Neural cell (in vitro differentiated cells): Measurements from ENCODE around the gene DLG5. TPM values are rescaled to one million over a fixed set of nuclear protein-coding genes. Genes with fewer than 3 reads are reported as not detected.

ENCODE experiments used
- H2AFZ ChIP-seq: fragments of 200-600, 300-800 bp; sonication (generic), shearing (Covaris generic); 2 replicates; pipeline ENCODE4 v1.6.0; 2014; ENCODE audit warnings: low read depth, mild to moderate bottlenecking, antibody characterized with exemption, low read length, moderate library complexity
- H3F3A ChIP-seq: fragments of 200-600 bp; shearing (Covaris generic); 2 replicates; pipeline ENCODE4 v1.6.1; 2016; ENCODE audit warnings: mild to moderate bottlenecking, moderate library complexity, mixed read lengths, antibody characterized with exemption, low read length; ENCODE audit not compliant: insufficient read depth, poor library complexity, severe bottlenecking
- H3K27ac ChIP-seq: fragments of 200-600, 300-800 bp; sonication (generic), shearing (Covaris generic); 2 replicates; pipeline ENCODE4 v1.5.1; 2014; ENCODE audit warnings: mild to moderate bottlenecking, low read length, moderate library complexity
- H3K27me3 ChIP-seq: fragments of 300-800, 200-600 bp; sonication (generic), shearing (Covaris generic); 2 replicates; pipeline ENCODE4 v1.6.0; 2014; ENCODE audit warnings: mild to moderate bottlenecking, low read depth, low read length, moderate library complexity; ENCODE audit not compliant: insufficient read depth
- H3K36me3 ChIP-seq: fragments of 300-800, 200-600 bp; sonication (generic), shearing (Covaris generic); 2 replicates; pipeline ENCODE4 v1.5.1; 2014; ENCODE audit warnings: mild to moderate bottlenecking, antibody characterized with exemption, low read length, moderate library complexity; ENCODE audit not compliant: insufficient read depth
- H3K4me2 ChIP-seq: fragments of 300-800, 200-600 bp; sonication (generic), shearing (Covaris generic); 2 replicates; pipeline ENCODE4 v1.6.0; 2014; ENCODE audit warnings: mild to moderate bottlenecking, low read length
- H3K4me3 ChIP-seq: fragments of 300-800, 200-600 bp; sonication (generic), shearing (Covaris generic); 2 replicates; pipeline ENCODE4 v1.5.1; 2014; ENCODE audit warnings: mild to moderate bottlenecking, low read length, moderate library complexity
- H3K79me2 ChIP-seq: fragments of 200-600 bp; shearing (Covaris generic); replicated peaks from 2 replicates; pipeline ENCODE4 v1.6.0; 2014; ENCODE audit warnings: mild to moderate bottlenecking, low read length, moderate library complexity; ENCODE audit not compliant: insufficient read depth
- H3K9ac ChIP-seq: fragments of 300-800, 200-600 bp; sonication (generic), shearing (Covaris generic); 2 replicates; pipeline ENCODE4 v1.6.1; 2016; ENCODE audit warnings: mild to moderate bottlenecking, low read length, mixed read lengths
- H3K9me2 ChIP-seq: fragments of 200-600 bp; shearing (Covaris generic); 2 replicates; pipeline ENCODE4 v1.6.1; 2016; ENCODE audit warnings: mild to moderate bottlenecking, low read length, mixed read lengths; ENCODE audit not compliant: insufficient read depth
- H3K9me3 ChIP-seq: fragments of 200-600, 300-800 bp; sonication (generic), shearing (Covaris generic); 2 replicates; pipeline ENCODE4 v1.6.1; 2016; ENCODE audit warnings: mild to moderate bottlenecking, mixed run types, low read length, moderate library complexity, mixed read lengths
- H4K20me1 ChIP-seq: fragments of 200-600 bp; shearing (Covaris generic); 2 replicates; pipeline ENCODE4 v1.6.1; 2016; ENCODE audit warnings: mild to moderate bottlenecking, mixed run types; ENCODE audit not compliant: insufficient read depth
- EP300 ChIP-seq: fragments of 450-650 bp; conservative IDR thresholded peaks from 2 replicates; pipeline ENCODE4 v1.6.1; 2014; ENCODE audit warnings: antibody characterized with exemption, mild to moderate bottlenecking, moderate library complexity; ENCODE audit not compliant: poor library complexity, severe bottlenecking
- EZH2 ChIP-seq: fragments of 200-600, 300-800 bp; shearing (Covaris generic), sonication (generic); IDR thresholded peaks from 2 replicates; pipeline ENCODE4 v1.6.1; 2014; ENCODE audit warnings: antibody characterized with exemption, low read length, borderline replicate concordance, mild to moderate bottlenecking; ENCODE audit not compliant: insufficient read depth, poor library complexity, severe bottlenecking
- MXI1 ChIP-seq: fragments of 450-650 bp; conservative IDR thresholded peaks from 2 replicates; pipeline ENCODE4 v1.6.1; 2014; ENCODE audit warnings: antibody characterized with exemption, mild to moderate bottlenecking; ENCODE audit not compliant: poor library complexity, severe bottlenecking
- POLR2AphosphoS5 ChIP-seq: IDR thresholded peaks from 2 replicates; pipeline ENCODE4 v1.6.1; 2012
- RAD21 ChIP-seq: fragments of 450-650 bp; conservative IDR thresholded peaks from 2 replicates; pipeline ENCODE4 v1.6.1; 2014; ENCODE audit warnings: antibody characterized with exemption, mild to moderate bottlenecking, moderate library complexity
- SMC3 ChIP-seq: fragments of 450-650 bp; conservative IDR thresholded peaks from 2 replicates; pipeline ENCODE4 v1.6.1; 2014; ENCODE audit warnings: antibody characterized with exemption, mild to moderate bottlenecking, moderate library complexity; ENCODE audit not compliant: poor library complexity
- TAF1 ChIP-seq: IDR thresholded peaks from 2 replicates; pipeline ENCODE4 v1.6.1; 2012; ENCODE audit warnings: low read depth
- polyA plus RNA-seq: library from polyadenylated mRNA; depleted of rRNA; stranded (reverse); fragments of >200 nt; gene quantifications from 2 replicates; pipeline ENCODE4 v1.2.3, GENCODE V29; 2014
- TF ChIP-seq, protein P1 (sequence below): IDR thresholded peaks from 2 replicates; pipeline ENCODE4 v1.6.1; 2012; ENCODE audit warnings: borderline replicate concordance
- TF ChIP-seq, protein P2 (sequence below): fragments of 450-650 bp; IDR thresholded peaks from 2 replicates; pipeline ENCODE4 v1.5.1; 2014; ENCODE audit warnings: antibody characterized with exemption, mild to moderate bottlenecking, moderate library complexity; ENCODE audit not compliant: poor library complexity, severe bottlenecking

DLG5 gene
- polyA plus RNA-seq, 1 donor from 2014 or later: 72.9 TPM

DNA sequence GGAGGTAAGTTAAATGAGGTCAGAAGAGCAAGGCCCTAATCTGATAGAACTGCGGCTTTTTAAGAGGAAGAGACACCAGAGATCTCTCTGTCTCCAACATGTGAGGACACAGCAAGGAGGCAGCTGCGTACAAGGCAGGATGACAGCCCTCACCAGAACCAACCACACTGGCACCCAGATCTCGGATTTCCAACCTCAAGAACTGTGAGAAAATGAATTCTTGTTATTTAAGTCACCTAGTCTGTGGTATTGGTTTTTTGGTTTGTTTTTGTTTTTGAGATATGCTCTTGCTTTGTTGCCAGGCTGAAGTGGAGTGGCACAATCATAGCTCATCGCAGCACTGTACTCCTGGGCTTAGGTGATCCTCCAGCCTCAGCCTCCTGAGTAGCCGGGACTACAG is 127.2 kb downstream of the DLG5 start:
- H3K27ac ChIP-seq: no peak overlapping the region

DNA sequence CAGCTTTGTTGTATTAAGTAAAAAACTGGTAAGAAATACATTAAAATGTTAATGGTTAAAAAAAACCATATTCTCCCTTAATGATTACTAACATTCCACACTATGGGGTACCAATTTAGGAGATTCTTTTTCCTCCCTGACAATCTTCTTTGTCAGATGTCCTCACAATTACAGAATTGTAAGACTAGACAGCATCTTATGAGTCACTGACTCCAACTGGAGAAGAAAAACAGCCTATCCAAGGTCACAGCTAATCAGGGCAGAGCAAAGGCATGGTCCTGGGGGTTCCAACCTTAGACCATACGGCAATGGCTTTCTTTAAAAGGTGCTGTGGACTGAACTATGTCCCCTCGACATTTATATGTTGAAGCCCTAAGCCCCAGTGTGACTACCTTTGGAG is 127.6 kb downstream of the DLG5 start:
- no peaks in the 10 kb centered on the region for H3F3A ChIP-seq
- H3K9ac ChIP-seq: no peak overlapping the region
- no peak overlapping the region for H3K4me2 ChIP-seq
- H3K27ac ChIP-seq: no peak overlapping the region
- H3K27me3 ChIP-seq: no peaks in the 10 kb centered on the region
- H3K9me3 ChIP-seq: no peaks in the 10 kb centered on the region
- no peak overlapping the region for H2AFZ ChIP-seq
- no peak overlapping the region for H3K4me3 ChIP-seq
- H3K36me3 ChIP-seq: peaks cover 5% of the 10 kb centered on the region
- H3K79me2 ChIP-seq: no peaks in the 10 kb centered on the region
- H4K20me1 ChIP-seq: no peaks in the 10 kb centered on the region
- TF ChIP-seq RAD21: no peak
- TF ChIP-seq, protein P1, sequence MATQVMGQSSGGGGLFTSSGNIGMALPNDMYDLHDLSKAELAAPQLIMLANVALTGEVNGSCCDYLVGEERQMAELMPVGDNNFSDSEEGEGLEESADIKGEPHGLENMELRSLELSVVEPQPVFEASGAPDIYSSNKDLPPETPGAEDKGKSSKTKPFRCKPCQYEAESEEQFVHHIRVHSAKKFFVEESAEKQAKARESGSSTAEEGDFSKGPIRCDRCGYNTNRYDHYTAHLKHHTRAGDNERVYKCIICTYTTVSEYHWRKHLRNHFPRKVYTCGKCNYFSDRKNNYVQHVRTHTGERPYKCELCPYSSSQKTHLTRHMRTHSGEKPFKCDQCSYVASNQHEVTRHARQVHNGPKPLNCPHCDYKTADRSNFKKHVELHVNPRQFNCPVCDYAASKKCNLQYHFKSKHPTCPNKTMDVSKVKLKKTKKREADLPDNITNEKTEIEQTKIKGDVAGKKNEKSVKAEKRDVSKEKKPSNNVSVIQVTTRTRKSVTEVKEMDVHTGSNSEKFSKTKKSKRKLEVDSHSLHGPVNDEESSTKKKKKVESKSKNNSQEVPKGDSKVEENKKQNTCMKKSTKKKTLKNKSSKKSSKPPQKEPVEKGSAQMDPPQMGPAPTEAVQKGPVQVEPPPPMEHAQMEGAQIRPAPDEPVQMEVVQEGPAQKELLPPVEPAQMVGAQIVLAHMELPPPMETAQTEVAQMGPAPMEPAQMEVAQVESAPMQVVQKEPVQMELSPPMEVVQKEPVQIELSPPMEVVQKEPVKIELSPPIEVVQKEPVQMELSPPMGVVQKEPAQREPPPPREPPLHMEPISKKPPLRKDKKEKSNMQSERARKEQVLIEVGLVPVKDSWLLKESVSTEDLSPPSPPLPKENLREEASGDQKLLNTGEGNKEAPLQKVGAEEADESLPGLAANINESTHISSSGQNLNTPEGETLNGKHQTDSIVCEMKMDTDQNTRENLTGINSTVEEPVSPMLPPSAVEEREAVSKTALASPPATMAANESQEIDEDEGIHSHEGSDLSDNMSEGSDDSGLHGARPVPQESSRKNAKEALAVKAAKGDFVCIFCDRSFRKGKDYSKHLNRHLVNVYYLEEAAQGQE: no peak
- no peak for TF ChIP-seq EP300
- TF ChIP-seq, protein P2, sequence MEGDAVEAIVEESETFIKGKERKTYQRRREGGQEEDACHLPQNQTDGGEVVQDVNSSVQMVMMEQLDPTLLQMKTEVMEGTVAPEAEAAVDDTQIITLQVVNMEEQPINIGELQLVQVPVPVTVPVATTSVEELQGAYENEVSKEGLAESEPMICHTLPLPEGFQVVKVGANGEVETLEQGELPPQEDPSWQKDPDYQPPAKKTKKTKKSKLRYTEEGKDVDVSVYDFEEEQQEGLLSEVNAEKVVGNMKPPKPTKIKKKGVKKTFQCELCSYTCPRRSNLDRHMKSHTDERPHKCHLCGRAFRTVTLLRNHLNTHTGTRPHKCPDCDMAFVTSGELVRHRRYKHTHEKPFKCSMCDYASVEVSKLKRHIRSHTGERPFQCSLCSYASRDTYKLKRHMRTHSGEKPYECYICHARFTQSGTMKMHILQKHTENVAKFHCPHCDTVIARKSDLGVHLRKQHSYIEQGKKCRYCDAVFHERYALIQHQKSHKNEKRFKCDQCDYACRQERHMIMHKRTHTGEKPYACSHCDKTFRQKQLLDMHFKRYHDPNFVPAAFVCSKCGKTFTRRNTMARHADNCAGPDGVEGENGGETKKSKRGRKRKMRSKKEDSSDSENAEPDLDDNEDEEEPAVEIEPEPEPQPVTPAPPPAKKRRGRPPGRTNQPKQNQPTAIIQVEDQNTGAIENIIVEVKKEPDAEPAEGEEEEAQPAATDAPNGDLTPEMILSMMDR: no peak
- no peak for TF ChIP-seq TAF1
- TF ChIP-seq SMC3: no peak
- no peak for TF ChIP-seq MXI1
- no peaks in the 10 kb centered on the region for H3K9me2 ChIP-seq

More for the DNA sequence above, 127.2 kb downstream of the DLG5 start:
- Histone ChIP-seq H3K9me3 (no peaks in the 10 kb centered on the region), H3K27me3 (no peaks in the 10 kb centered on the region), H3F3A (no peaks in the 10 kb centered on the region), H3K9ac (no peak overlapping the region), H3K36me3 (peaks cover 5% of the 10 kb centered on the region), H3K4me3 (no peak overlapping the region), H3K4me2 (no peak overlapping the region), H2AFZ (no peak overlapping the region), H3K9me2 (no peaks in the 10 kb centered on the region), H4K20me1 (no peaks in the 10 kb centered on the region), H3K79me2 (no peaks in the 10 kb centered on the region)
- TF ChIP-seq EZH2: no peak
- TF ChIP-seq EP300: no peak
- TF ChIP-seq RAD21: no peak
- TF ChIP-seq SMC3: no peak
- TF ChIP-seq, protein P2: no peak
- no peak for TF ChIP-seq MXI1
- TF ChIP-seq, protein P1: no peak
- no peak for TF ChIP-seq POLR2AphosphoS5
- TF ChIP-seq TAF1: no peak
